ENCODE results near the gene GRN. TPM values are rescaled to one million over a fixed set of nuclear protein-coding genes. Genes with fewer than 3 reads are reported as not detected.

The GRN gene
- total and polyA plus RNA-seq, 9 of the 15 experiments (the other 6 are each of a cell fraction or from before 2014, with no cell fraction given), result 5.4 to 75.3 (median 20.7) TPM

GRCh38 chr17:44331249-44331760 is 13.8 kb upstream of the GRN start (continued):
- TF ChIP-seq MGA (IDR thresholded peaks at IDR 0.05) (peak; percentile 41; the same call in 1 of the 2 replicates), MNT (conservative IDR thresholded peaks at IDR 0.05) (peak; percentile 26 to 32; a peak in 2 of 4 replicates), RAD21 (CRISPR knock-in tag; conservative IDR thresholded peaks at IDR 0.05 in 1 of 2, IDR thresholded peaks at IDR 0.05 in 1 of 2) (peak; percentile 62 to 78)

Measured in K562 (cell line).